Duodenal mucosa (tissue), 2 donors: ENCODE measurements around the gene TNFRSF19.

Source experiments
- H3K27ac ChIP-seq: one replicate; pipeline ENCODE4 v1.7.0; 2013; ENCODE audit warnings: low read depth, low read length
- H3K27me3 ChIP-seq, 2 donors: one replicate each; pipeline ENCODE4 v1.7.0; 2013; ENCODE audit warnings: low read length in 2 of 2, control low read depth in 1 of 2; ENCODE audit not compliant: insufficient read depth in 2 of 2, control insufficient read depth in 1 of 2
- H3K36me3 ChIP-seq, 2 donors: one replicate each; pipeline ENCODE4 v1.7.0; 2013; ENCODE audit warnings: low read length in 2 of 2, control low read depth in 1 of 2; ENCODE audit not compliant: insufficient read depth in 2 of 2, control insufficient read depth in 1 of 2
- H3K4me1 ChIP-seq, 2 donors: one replicate each; pipeline ENCODE4 v1.7.0; 2013; ENCODE audit warnings: low read length in 2 of 2, control low read depth in 1 of 2; ENCODE audit not compliant: insufficient read depth in 2 of 2, control insufficient read depth in 1 of 2
- H3K4me3 ChIP-seq, 2 donors: one replicate each; pipeline ENCODE4 v1.7.0; 2013; ENCODE audit warnings: low read length in 2 of 2, low read depth in 1 of 2
- H3K9ac ChIP-seq, 2 donors: one replicate each; pipeline ENCODE4 v1.7.0; 2013; ENCODE audit warnings: low read length in 2 of 2, low read depth in 1 of 2
- H3K9me3 ChIP-seq, 2 donors: one replicate each; pipeline ENCODE4 v1.7.0; 2013; ENCODE audit warnings: low read length in 2 of 2, control low read depth in 1 of 2; ENCODE audit not compliant: control insufficient read depth in 1 of 2

Gene TNFRSF19

DNA sequence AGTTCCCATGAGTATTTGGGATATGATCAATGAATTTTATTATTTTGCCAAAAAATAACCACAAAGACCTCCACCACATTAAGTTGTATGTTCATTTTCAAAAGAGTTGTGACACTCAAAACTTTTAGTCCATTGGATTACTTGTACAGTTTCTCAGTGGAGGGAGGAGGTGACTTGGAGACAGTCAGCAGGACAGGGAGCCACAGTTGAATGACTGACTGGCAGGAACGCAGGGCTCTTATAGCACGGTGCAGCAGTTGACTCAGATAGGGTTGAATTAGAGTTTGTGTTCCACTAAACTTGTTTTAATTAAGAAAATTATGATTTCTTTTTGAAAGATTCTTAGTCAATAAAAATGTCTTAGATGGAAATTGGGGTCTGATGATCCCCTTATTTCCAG lies 42.5 kb downstream of the TNFRSF19 start:
- peaks cover 0 to 4% of the 10 kb centered on the region in 2 donors for H3K4me1 ChIP-seq

DNA sequence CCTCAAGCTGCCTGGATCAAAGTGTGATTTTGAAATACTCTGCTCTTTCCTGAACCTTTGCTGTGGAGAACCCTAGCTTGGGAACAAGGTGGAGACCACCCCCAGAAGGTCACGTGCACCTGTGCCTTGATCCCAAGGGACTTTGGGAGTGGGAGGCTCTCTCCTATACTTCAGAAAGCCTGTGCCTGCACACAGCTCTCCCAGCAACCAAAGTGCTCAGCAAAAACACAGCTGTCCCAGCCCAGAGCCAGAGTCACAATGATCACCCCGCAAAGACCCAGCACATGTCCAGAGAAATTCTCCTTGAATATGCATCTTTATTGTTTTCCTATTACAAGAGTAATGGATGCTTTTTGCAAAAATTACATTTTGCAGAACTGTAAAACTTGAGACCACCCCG lies 43.4 kb downstream of the TNFRSF19 start:
- Histone ChIP-seq H3K4me3 (no peak overlapping the region), H3K9ac (no peak overlapping the region), H3K9me3 (no peaks in the 10 kb centered on the region), H3K27me3 (peaks cover 0 to 6% of the 10 kb centered on the region in 2 donors), H3K36me3 (no peaks in the 10 kb centered on the region), H3K27ac (no peak overlapping the region), H3K4me1 (peaks cover 0 to 4% of the 10 kb centered on the region in 2 donors)

More for the DNA sequence above, 42.5 kb downstream of the TNFRSF19 start:
- Histone ChIP-seq H3K36me3 (no peaks in the 10 kb centered on the region), H3K9ac (no peak overlapping the region), H3K9me3 (no peaks in the 10 kb centered on the region), H3K4me3 (no peak overlapping the region), H3K27me3 (peaks cover 0 to 7% of the 10 kb centered on the region in 2 donors), H3K27ac (no peak overlapping the region)

DNA sequence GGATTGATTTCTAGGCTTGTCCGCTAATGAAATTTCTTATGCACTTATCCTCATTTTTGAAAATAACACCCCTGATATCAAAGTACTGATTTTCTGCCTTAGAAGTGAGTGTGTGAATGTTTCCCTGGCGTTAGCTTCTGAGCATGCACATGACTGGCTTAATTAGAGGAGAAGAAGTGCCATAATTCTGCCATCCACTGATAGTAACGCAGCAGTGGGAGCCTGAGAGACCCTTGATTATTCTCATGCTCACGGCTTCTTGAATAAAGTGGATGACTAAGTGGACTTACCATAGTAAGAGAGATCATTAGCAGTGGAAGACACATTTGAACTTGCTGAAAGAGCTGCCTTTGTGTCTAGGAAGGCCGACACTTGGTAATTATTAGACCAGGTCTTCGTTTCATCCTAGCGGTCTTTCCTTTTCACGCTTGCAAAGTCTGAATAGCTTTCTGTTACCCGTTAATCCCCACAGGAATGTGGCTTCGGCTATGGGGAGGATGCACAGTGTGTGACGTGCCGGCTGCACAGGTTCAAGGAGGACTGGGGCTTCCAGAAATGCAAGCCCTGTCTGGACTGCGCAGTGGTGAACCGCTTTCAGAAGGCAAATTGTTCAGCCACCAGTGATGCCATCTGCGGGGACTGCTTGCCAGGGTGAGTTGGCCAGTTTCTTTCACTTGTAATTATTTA lies 45.3 kb downstream of the TNFRSF19 start:
- H3K9me3 ChIP-seq: no peaks in the 10 kb centered on the region
- peaks cover 0 to 3% of the 10 kb centered on the region in 2 donors for H3K27me3 ChIP-seq
- H3K4me1 ChIP-seq: no peaks in the 10 kb centered on the region
- no peak overlapping the region for H3K9ac ChIP-seq
- no peak overlapping the region for H3K27ac ChIP-seq
- no peaks in the 10 kb centered on the region for H3K36me3 ChIP-seq
- H3K4me3 ChIP-seq: no peak overlapping the region

DNA sequence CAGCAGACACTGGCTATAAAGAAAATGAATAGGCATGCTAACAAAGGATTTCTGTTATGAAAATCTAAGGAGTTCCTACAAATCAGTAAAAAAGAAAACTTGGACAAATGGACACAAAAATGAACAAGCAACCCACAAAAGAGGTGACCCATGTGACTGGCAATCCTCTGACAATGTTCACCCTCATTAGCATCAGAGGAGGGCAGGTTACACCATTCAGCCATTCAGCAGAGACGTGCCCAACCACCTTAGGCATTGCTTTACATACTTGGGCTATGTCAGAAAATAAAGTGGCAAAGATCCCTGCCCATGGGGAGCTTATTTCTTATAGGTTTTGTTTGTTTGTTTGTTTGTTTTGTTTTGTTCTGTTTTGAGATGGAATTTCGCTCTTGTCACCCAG lies 46.0 kb downstream of the TNFRSF19 start:
- Histone ChIP-seq H3K4me3 (no peak overlapping the region), H3K27me3 (peaks cover 0 to 3% of the 10 kb centered on the region in 2 donors), H3K9me3 (no peaks in the 10 kb centered on the region), H3K9ac (no peak overlapping the region), H3K27ac (no peak overlapping the region), H3K4me1 (no peaks in the 10 kb centered on the region), H3K36me3 (no peaks in the 10 kb centered on the region)

DNA sequence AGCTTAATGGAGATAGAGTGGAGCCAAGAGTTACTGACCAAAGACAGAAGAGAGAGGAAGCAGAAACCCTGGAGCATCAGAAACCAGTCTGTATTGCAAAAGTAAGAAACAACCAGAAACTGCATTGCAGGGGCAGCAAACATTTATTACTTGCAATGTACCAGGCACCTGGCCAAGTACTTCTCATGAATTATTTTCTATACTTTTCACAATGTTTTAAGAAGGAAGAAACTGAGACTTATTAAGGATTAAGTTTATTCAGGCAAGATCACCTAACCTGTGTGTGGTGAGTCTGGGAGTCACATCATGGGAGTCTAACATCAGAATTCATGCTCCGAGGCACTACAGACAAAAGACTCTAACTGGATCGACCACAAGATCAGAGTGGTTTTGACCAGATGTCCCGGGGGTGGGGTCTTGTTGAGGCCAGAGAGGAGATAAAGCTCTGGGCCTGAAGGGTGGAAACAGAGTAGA lies 47.4 kb downstream of the TNFRSF19 start:
- H3K27ac ChIP-seq: no peak overlapping the region
- no peaks in the 10 kb centered on the region for H3K9me3 ChIP-seq
- H3K36me3 ChIP-seq: no peaks in the 10 kb centered on the region
- peaks cover 0 to 3% of the 10 kb centered on the region in 2 donors for H3K27me3 ChIP-seq
- no peaks in the 10 kb centered on the region for H3K4me1 ChIP-seq
- H3K9ac ChIP-seq: no peak overlapping the region
- H3K4me3 ChIP-seq: no peak overlapping the region

DNA sequence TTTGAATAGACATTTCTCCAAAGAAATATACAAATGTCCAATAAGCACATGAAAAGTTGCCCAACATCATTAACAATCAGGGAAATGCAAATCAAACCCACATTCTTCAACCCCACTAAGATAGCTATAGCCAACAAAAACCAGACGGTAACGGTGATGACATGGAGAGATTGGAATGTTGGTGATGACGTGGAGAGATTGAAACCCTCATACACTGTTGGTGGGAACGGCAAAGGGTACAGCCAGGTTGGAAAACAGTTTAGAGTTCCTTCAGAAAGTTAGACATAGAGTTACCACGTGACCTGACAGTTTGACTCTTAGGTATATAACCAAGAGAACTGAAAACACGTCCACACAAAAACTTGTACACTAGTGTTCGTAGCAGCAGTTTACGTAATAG lies 48.1 kb downstream of the TNFRSF19 start:
- no peak overlapping the region for H3K27ac ChIP-seq
- no peak overlapping the region for H3K4me3 ChIP-seq
- no peaks in the 10 kb centered on the region for H3K4me1 ChIP-seq
- no peaks in the 10 kb centered on the region for H3K9me3 ChIP-seq
- H3K9ac ChIP-seq: no peak overlapping the region
- peaks cover 0 to 3% of the 10 kb centered on the region in 2 donors for H3K27me3 ChIP-seq
- no peaks in the 10 kb centered on the region for H3K36me3 ChIP-seq

DNA sequence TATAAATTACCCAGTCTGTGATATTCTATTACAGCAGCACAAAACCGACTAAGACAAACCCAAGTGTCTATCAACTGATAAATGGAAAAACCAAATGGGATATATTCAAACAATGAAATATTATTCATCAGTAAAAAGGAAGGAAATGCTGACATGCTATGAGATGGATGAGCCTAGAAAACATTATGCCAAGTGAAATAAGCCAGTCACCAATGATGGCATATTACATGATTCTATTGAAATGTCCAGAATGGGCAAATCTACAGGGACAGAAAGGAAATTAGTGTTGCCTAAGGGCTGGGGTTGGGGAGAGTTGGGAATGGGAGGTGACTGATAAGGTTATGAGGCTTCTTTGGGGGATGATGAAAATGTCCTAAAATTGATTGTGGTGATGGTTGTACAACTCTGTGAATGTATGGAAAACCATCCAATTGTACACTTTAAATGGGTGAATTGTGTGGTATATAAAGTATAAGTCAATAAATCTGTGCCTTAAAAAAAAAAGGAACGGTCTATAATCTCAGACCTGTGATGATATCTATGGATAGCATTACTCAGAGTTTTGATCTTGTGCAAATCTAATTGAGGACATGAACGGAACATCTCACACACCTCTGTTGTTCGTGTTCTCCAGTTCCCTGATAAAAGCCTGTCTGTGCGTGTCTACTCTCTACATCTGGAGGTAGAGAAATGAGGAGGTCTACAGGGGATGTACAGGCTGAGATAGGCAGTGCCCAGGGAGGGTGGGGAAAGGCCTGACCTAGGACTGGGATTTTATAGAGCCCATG lies 49.0 kb downstream of the TNFRSF19 start:
- Histone ChIP-seq H3K9ac (no peak overlapping the region), H3K4me3 (no peak overlapping the region), H3K36me3 (no peaks in the 10 kb centered on the region), H3K27me3 (peaks cover 0 to 3% of the 10 kb centered on the region in 2 donors), H3K4me1 (no peaks in the 10 kb centered on the region), H3K27ac (no peak overlapping the region), H3K9me3 (no peaks in the 10 kb centered on the region)

DNA sequence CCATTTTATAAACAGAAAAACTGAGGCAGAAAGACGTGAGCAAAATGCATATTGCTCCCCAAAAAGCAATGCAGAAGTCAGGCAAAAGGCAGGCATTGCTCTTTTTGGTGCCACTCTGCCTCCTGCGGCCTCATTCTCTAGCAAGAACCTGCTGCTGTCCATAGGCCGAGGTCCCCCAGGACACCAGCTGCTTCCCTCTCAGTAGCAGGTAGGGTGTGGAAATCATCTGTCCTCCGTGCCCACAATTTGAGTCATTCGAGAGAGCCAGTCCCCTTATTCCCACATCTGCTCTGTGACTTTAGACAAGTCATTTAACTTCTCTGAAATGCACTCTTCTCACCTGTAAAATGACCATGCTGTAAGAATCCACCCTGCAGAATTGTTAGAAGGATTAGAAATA lies 50.0 kb downstream of the TNFRSF19 start:
- Histone ChIP-seq H3K27me3 (peaks cover 0 to 3% of the 10 kb centered on the region in 2 donors), H3K9ac (no peak overlapping the region), H3K4me3 (no peak overlapping the region), H3K36me3 (no peaks in the 10 kb centered on the region), H3K9me3 (no peaks in the 10 kb centered on the region), H3K27ac (no peak overlapping the region), H3K4me1 (no peaks in the 10 kb centered on the region)

DNA sequence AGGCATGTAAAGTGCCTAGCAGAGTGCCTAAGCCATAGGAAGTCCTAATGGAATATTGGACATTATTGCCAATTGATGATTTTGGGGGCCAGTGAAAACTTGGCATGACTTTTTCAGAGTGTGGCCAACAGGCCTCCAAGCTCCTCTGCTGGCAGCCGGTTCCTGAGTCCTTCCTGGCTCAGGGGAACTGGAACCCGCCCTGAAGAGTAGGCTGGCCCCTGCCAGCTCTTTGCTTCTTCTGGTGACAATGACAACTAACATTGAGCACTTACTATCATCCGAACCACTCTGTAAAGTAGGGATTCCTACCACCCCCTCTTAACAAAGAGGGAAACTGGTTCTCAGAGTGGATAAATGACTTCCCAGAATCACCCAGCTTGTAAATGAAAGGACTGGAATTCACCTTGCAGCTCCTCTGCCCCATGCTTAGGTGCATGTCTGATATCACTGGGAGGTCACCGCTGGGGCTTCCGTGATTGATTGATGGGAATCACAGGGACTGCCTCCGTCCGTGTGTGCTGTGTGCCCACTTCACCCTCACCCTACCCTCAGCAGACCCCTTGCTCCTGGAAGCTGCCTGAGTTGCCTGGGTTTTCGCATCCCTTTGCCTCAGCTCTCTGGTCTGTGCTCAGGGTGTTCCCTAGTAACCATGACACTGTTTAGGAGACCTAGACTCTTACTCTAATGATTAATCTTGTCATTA lies 50.6 kb downstream of the TNFRSF19 start:
- Histone ChIP-seq H3K27me3 (no peaks in the 10 kb centered on the region), H3K36me3 (no peaks in the 10 kb centered on the region), H3K4me3 (no peak overlapping the region), H3K9ac (no peak overlapping the region), H3K4me1 (no peaks in the 10 kb centered on the region), H3K9me3 (no peaks in the 10 kb centered on the region), H3K27ac (no peak overlapping the region)

DNA sequence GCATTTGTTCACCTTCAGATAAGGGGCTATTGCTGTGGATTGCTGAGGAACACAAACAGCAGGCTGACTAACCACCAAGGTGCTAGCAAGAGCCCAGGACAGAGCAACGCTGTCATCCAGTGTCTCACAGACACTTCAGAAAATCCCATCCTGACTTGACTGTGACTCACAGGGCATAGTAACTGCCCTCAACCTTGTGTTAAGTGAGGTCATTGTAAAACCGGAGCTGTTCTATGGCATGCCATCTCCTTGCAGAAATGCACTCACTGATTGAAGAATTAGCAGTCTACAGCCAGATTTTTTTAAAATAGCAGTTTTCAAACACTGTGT lies 51.1 kb downstream of the TNFRSF19 start:
- no peaks in the 10 kb centered on the region for H3K4me1 ChIP-seq
- no peak overlapping the region for H3K9ac ChIP-seq
- no peak overlapping the region for H3K27ac ChIP-seq
- H3K4me3 ChIP-seq: no peak overlapping the region
- H3K27me3 ChIP-seq: no peaks in the 10 kb centered on the region
- no peaks in the 10 kb centered on the region for H3K36me3 ChIP-seq
- H3K9me3 ChIP-seq: no peaks in the 10 kb centered on the region
